ENCODE measurements around the gene TUT4.

The TUT4 gene

GRCh38 chr1:52598729-52599128, 45.8 kb upstream of the TUT4 start:
- no peak overlapping the region for H3K27ac ChIP-seq
- H3K27me3 ChIP-seq (replicated peaks) = no peaks in the 10 kb centered on the region
- no peak for DNase-seq
- in situ Hi-C loops (cut with HindIII; ENCODE audit: low pct_ligation_motif_present, low sequenced_read_pairs) = no loop called here
- no peak overlapping the region for H3K4me3 ChIP-seq (ENCODE audit: low read depth, low read length)
- no peaks in the 10 kb centered on the region for H3K36me3 ChIP-seq (replicated peaks)
- TF ChIP-seq CTCF (IDR thresholded peaks at IDR 0.05; ENCODE audit: low read depth, low read length, missing control alignments) = no peak

DNA sequence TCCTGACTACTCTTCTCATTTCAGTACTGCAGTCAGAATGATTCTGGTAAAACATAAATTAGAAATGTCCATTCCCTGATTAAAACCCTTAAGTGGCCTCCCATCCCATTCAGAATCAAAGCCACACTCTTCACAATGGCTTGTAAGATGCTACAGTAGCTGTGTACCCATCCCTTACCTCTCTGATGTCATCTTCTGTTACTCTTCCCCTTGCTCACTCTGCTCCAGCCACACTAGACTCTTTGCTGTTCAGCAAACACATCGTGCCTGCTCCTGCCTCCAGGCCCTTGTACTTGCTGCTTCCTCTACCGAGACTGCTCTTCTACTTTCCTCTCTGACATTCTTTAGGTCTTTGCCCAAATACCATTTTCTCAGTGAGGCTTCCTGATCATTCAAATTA, 45.0 kb upstream of the TUT4 start:
- in situ Hi-C loops (cut with HindIII; ENCODE audit: low pct_ligation_motif_present, low sequenced_read_pairs) = no loop called here
- Histone ChIP-seq H3K27ac (no peak overlapping the region), H3K4me3 (ENCODE audit: low read depth, low read length) (no peak overlapping the region), H3K36me3 (replicated peaks) (no peaks in the 10 kb centered on the region), H3K27me3 (replicated peaks) (no peaks in the 10 kb centered on the region)
- DNase-seq = no peak
- TF ChIP-seq CTCF (IDR thresholded peaks at IDR 0.05; ENCODE audit: low read depth, low read length, missing control alignments) = no peak

DNA sequence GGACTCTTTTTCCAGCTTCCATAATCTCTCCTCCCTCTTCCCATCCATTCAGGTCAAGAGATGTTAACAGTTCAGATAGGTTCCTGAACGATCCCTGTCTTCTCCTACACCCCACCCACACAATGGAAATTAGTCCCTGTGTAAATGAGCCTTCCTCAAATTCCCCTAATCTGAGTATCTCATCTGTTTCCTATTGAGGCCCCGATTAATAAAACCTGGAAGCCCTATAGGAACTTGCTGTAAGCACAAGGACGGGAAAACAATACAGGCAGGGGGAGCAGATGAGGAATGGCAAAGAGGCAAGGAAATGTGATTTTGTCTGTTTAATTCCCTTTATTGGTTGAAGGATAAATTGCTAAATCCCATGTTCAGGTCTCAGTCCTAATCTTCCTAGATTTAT, 42.2 kb upstream of the TUT4 start:
- DNase-seq = no peak
- no peaks in the 10 kb centered on the region for H3K27me3 ChIP-seq (replicated peaks)
- H3K36me3 ChIP-seq (replicated peaks) = no peaks in the 10 kb centered on the region
- no peak overlapping the region for H3K4me3 ChIP-seq (ENCODE audit: low read depth, low read length)
- no peak overlapping the region for H3K27ac ChIP-seq
- in situ Hi-C loops (cut with HindIII; ENCODE audit: low pct_ligation_motif_present, low sequenced_read_pairs) = no loop called here
- no peak for TF ChIP-seq CTCF (IDR thresholded peaks at IDR 0.05; ENCODE audit: low read depth, low read length, missing control alignments)

DNA sequence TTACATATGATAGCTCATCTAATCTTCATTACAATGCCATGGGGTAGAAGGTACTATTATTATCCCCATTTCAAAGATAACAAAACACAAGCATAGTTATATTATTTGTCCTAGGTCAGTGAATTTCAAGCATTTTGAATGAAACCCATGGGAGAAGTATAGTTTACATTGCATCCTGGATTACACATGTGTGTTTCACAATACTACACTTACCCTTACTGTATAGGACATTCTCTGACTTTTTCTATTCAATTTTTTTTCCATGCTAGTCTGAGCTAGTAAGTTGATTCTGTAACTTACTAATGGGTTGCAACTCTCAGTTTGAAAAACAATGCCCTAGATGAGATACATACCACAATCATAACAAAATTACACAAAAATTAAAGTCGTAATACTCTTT, 40.6 kb upstream of the TUT4 start:
- in situ Hi-C loops (cut with HindIII; ENCODE audit: low pct_ligation_motif_present, low sequenced_read_pairs) = no loop called here
- TF ChIP-seq CTCF (IDR thresholded peaks at IDR 0.05; ENCODE audit: low read depth, low read length, missing control alignments) = no peak
- Histone ChIP-seq H3K27me3 (replicated peaks) (no peaks in the 10 kb centered on the region), H3K27ac (no peak overlapping the region), H3K4me3 (ENCODE audit: low read depth, low read length) (no peak overlapping the region), H3K36me3 (replicated peaks) (no peaks in the 10 kb centered on the region)
- DNase-seq = no peak

DNA sequence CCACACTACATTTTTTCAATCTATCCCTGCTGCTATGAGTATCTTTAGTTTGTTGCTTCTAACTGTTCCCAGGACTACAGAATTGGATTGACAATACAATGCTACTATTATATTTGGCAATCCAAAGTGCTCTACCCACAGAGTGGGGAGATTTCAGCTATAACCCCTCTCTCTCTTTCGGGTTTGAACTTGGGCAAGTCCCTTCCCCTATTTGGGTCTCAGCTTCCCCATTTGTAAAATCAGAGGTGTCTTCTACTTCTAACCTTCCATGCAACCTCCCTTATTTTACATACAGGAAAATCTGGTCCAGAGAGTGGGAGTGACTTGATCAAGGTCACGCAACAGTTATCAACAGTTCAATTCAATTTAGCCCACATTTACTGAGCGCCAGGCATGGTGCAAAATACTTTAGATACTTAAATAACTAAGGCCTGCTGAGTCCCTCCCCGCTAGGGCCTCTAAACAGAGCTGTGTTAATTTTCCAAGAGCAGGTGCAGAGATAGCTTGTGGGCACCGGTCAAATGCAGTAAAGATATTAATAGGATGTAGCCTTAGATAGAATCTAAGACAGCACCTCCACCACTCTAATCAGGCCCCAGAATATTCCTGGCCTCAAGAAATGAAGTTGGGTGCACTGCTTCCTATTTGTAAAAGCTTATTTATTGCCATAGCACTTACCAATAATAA, 39.9 kb upstream of the TUT4 start:
- no peak for DNase-seq
- TF ChIP-seq CTCF (IDR thresholded peaks at IDR 0.05; ENCODE audit: low read depth, low read length, missing control alignments) = no peak
- Histone ChIP-seq H3K4me3 (ENCODE audit: low read depth, low read length) (no peak overlapping the region), H3K27ac (no peak overlapping the region), H3K27me3 (replicated peaks) (no peaks in the 10 kb centered on the region), H3K36me3 (replicated peaks) (no peaks in the 10 kb centered on the region)
- in situ Hi-C loops (cut with HindIII; ENCODE audit: low pct_ligation_motif_present, low sequenced_read_pairs) = no loop called here

DNA sequence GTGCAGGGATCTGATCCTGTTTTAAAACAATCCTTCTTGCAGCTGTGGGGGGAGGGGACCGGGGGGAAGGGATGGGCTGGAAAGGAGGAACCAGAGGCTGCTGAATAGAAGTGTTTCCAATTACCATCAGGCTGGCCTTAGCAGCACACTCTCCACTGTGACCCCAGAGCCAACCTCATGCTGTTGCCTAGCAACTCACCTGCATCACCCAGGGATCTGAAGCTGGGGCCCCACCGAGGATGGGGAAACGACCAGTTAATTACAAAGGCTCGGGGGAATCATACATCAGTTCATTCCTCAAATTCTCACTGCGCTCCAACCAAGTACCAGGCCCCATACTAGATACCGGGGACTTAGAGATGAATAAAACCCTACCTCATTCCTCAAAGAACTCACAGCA, 37.4 kb upstream of the TUT4 start:
- no peak for DNase-seq
- no peak for TF ChIP-seq CTCF (IDR thresholded peaks at IDR 0.05; ENCODE audit: low read depth, low read length, missing control alignments)
- H3K4me3 ChIP-seq (ENCODE audit: low read depth, low read length) = no peak overlapping the region
- no peak overlapping the region for H3K27ac ChIP-seq
- no peaks in the 10 kb centered on the region for H3K27me3 ChIP-seq (replicated peaks)
- in situ Hi-C loops (cut with HindIII; ENCODE audit: low pct_ligation_motif_present, low sequenced_read_pairs) = no loop called here
- H3K36me3 ChIP-seq (replicated peaks) = no peaks in the 10 kb centered on the region

All from brain microvascular endothelial cell (primary cell).